HG03135 (cell line): Measurements from ENCODE around the gene PTPRE.

Experiments used
- ATAC-seq: cut with Tn5 transposase; IDR thresholded peaks from one replicate; pipeline ENCODE4 v1.9.1; 2021; ENCODE audit warnings: mild to moderate bottlenecking, moderate library complexity; ENCODE audit not compliant: unreplicated experiment

The PTPRE gene

DNA sequence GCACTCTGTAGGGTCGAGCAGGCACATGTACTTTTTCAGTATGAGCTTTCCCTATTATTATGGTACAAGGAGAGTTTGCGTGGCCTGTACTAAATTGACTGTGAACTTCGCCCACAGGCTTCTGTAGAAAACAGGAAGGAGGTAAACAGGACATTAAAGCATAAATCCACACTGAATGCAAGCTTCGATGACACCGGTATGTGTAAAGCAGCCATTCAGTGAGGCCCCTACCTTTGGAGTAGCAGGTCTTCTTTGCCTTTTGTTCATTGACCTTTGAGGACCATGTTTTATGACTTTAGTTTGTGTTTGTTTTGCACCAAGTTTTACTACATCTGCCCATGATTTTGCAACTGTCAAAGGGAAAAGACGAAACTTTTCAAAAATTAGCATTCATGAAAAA lies 204.8 kb downstream of the PTPRE start:
- ATAC-seq: no peak

DNA sequence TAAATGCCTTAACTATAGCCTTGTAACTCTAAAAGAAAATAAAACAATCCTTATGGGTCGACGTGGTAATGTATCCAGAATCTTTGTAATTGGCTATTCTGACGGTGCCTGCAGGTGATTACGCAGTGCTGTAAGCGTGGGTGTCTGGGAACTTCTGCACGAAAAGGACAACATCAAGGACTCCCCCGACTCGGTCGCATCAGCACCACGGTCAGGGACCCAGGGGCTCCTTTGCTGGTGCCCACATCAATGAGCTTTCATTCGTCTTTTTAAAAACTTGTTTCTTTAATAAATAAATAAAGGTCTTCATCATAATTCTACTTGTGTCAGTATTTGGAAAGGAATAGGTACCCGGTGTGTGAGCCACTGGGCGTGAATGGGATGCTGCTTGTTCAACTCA lies 206.1 kb downstream of the PTPRE start:
- ATAC-seq: no peak

- ATAC-seq: no peak
These were observed 208.0 kb downstream of the PTPRE start for GRCh38 chr10:128114901-128115300.

DNA sequence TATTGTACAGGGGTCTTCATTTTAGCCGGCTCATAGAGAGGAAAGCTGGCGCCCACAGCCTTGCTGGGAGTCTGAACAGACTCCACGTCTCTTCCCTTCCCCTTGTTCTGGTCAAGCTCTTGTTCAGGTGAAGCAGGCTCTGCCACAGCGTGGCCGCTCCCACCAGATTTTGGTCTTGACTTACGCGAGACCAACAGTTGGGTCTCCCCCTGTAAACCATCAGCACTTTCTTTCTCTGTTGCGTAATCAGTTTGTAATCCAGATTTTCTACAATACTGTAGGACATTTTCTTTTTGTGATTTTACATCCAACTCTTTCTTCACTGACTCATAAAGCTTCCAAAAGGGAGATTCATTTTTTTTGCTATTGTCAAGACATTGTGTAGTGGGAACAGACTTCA lies 208.5 kb downstream of the PTPRE start:
- no peak for ATAC-seq

DNA sequence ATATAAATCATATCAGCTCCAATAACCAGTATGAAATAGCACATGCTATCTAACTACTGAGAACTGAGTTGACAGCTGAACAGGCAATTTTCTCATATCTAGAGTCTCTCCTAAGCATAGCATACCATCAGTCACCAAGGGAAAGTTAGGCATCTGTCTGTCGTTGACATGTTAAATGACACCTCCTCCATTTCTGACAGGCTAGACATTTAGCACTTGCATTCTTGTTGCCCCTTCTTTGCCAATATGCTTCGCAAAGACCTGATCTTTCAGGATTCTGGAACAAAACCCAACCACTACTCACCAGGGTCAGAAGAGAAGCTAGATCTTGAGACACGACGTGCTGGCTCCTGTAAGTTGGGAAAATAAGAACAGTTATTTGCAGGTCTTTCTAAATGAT lies 209.3 kb downstream of the PTPRE start:
- ATAC-seq: no peak

DNA sequence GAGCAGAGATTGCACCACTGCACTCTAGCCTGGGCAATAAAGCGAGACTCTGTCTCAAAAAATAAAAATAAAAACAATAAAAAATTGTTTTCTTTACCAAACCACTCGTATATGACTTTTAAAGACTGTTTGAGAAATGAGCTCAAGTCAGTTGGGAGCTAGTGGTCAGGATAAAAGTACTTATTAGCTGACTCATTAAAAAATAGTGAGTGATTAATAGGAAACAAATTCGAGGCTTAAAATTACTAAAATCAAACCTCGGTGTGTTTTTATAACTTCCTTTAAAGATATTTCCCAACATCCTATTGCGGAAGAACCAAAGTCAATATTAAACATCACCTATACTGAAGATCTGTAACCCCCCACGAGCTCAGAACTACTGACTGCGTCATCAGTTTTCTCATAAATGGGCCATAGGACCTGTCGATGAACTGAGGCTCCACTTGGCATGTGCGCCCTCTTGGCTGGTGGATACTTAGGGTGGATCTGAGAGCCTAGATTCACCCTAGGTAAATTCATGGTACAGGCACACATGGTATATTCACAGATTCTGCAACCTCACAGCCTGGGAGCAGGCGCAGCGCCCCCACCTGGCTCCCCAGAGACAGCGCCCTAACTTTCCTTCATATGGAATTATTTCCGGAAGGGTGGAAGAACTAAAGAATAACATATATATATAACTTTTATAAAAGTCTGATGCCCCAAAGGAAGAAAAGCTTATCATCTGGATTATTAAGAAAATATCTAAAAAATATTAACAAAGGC lies 210.1 kb downstream of the PTPRE start:
- ATAC-seq: no peak

GRCh38 chr10:128121750-128122412 lies 215.0 kb downstream of the PTPRE start:
- ATAC-seq: no peak

GRCh38 chr10:128122931-128123330 lies 216.0 kb downstream of the PTPRE start:
- ATAC-seq: no peak

DNA sequence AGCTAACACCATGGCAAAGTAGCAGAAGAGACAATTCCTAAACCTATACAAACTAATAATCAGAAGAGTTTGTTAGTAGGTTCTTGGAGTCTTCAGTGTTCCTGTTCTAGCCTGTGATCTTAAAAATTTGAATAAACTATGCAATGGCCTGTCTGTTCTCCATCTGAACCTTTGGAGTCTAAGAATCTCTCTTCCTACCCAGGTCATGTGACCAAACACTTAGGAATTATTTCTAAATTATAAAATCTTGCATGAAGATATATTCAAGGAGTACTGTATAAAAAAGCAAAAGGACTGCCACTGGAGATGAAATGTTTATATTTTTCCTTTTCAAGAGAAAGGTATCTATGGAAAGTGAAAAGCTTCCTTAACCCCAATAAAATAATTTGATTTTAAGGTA lies 216.9 kb downstream of the PTPRE start:
- no peak for ATAC-seq

GRCh38 chr10:128124813-128125403 lies 218.0 kb downstream of the PTPRE start:
- no peak for ATAC-seq

- no peak for ATAC-seq
These were observed 218.6 kb downstream of the PTPRE start for GRCh38 chr10:128125416-128125943.

DNA sequence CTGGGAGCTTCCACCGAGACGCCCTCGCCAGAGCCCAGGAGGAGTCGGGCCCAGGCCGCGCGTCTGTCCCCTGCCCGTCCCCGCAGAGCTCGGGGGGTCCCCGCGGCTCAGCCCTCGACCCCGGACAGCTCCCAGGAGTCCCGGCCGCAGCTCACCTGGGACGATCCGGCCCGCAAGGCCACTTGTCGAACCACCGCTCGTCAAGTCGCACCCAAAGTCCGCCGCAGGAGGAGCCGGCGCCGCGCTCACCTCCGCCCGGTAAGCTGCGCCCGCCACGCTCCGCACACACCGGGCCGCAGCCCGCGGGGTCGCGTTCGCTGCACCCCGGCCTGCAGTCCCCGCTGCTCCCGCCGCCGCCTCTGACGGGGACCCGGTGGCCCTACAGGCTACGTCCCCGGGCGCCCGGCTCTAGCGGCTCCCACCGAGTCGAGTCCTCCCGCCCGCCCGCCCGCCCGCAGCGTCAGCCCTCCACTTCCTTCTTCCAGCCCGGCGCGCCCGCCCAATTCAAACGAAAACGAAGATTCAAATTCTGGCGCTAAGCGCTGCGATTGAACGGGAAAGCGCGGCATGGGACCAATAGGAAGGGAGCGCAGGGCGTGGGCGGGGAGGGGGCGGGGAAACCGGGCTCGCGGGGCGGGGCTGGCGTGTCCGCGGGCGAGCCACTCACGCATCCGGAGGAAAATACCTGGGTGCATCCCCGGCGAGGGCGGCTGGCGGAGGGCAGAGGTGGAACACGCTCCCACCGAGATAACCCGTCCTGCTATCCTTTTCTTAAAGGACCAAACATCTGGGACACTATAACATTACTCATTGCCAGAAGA lies 219.3 kb downstream of the PTPRE start, which contains the start of gene MKI67:
TSS of gene MKI67 (minus strand) at position 480 of the 821 bp plus-strand sequence. CDS start 756 bp downstream, outside the sequence.
- peak; percentile 86 for ATAC-seq

DNA sequence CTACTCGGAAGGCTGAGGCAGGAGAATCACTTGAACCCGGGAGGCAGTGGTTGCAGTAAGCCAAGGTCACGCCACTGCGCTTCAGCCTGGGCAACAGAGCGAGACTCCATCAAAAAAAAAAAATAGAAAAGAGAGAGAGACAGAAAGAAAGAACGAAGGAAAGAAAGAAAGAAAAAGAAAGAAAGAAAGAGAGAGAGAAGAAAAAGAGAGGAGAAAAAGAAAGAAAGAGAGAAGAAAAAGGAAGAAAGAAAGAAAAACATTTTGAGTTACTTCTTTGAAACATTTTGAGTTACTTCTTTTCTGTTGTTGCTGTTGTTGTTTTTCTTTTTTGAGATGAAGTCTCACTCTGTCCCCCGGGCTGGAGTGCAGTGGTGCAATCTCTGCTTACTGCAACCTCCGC lies 221.7 kb downstream of the PTPRE start:
- no peak for ATAC-seq

- ATAC-seq: no peak
These were observed 223.1 kb downstream of the PTPRE start for GRCh38 chr10:128130051-128130450.
